Trophoblast cell (in vitro differentiated cells and primary cell): ENCODE data around the gene GLRX.

Experiments used
- DNase-seq, 2 donors: peaks; one replicate each; pipeline ENCODE4 v3.0.0-alpha.2; 2016
- H2AFZ ChIP-seq: 2 replicates; pipeline ENCODE4 v1.6.1; 2013; ENCODE audit warnings: low read length, moderate library complexity, mild to moderate bottlenecking; ENCODE audit not compliant: insufficient read depth, poor library complexity
- H2AK5ac ChIP-seq: 2 replicates; pipeline ENCODE4 v1.6.1; 2013; ENCODE audit warnings: mild to moderate bottlenecking, low read length
- H2BK120ac ChIP-seq: 2 replicates; pipeline ENCODE4 v1.6.1; 2013; ENCODE audit warnings: low read length, mild to moderate bottlenecking, moderate library complexity; ENCODE audit not compliant: insufficient read depth, poor library complexity
- H2BK12ac ChIP-seq: 2 replicates; pipeline ENCODE4 v1.6.1; 2013; ENCODE audit warnings: mild to moderate bottlenecking, low read length, moderate library complexity
- H2BK5ac ChIP-seq: 2 replicates; pipeline ENCODE4 v1.6.1; 2013; ENCODE audit warnings: low read length, low read depth, moderate library complexity, mild to moderate bottlenecking; ENCODE audit not compliant: poor library complexity
- H3K14ac ChIP-seq: 2 replicates; pipeline ENCODE4 v1.6.1; 2013; ENCODE audit warnings: mild to moderate bottlenecking, low read length
- H3K18ac ChIP-seq: 2 replicates; pipeline ENCODE4 v1.6.1; 2013; ENCODE audit warnings: mild to moderate bottlenecking, low read length
- H3K23ac ChIP-seq: 2 replicates; pipeline ENCODE4 v1.6.1; 2013; ENCODE audit warnings: low read length
- H3K27ac ChIP-seq: 2 replicates; pipeline ENCODE4 v1.5.1; 2013; ENCODE audit warnings: low read depth, mild to moderate bottlenecking, inconsistent platforms, low read length, moderate library complexity
- H3K27me3 ChIP-seq: 2 replicates; pipeline ENCODE4 v1.6.1; 2013; ENCODE audit warnings: inconsistent platforms, mild to moderate bottlenecking, low read length, moderate library complexity; ENCODE audit not compliant: insufficient read depth
- H3K36me3 ChIP-seq, 2 experiments: 1 replicate in 1 of 2; 2 replicates in 1 of 2; pipeline ENCODE4 v1.6.1; 2013; ENCODE audit warnings: low read length in 2 of 2, mild to moderate bottlenecking in 2 of 2, moderate library complexity in 1 of 2; ENCODE audit not compliant: insufficient read depth in 2 of 2, control insufficient read depth in 1 of 2
- H3K4ac ChIP-seq: 2 replicates; pipeline ENCODE4 v1.6.1; 2013; ENCODE audit warnings: low read depth, mild to moderate bottlenecking, low read length, moderate library complexity
- H3K4me1 ChIP-seq, 2 experiments: 1 replicate in 1 of 2; 2 replicates in 1 of 2; pipeline ENCODE4 v1.6.1; 2013; ENCODE audit warnings: low read length in 2 of 2, mild to moderate bottlenecking in 2 of 2, moderate library complexity in 1 of 2; ENCODE audit not compliant: insufficient read depth in 2 of 2, control insufficient read depth in 1 of 2
- H3K4me2 ChIP-seq: 2 replicates; pipeline ENCODE4 v1.6.1; 2013; ENCODE audit warnings: inconsistent platforms, mild to moderate bottlenecking, low read length, moderate library complexity
- H3K4me3 ChIP-seq: 2 replicates; pipeline ENCODE4 v1.5.1; 2013; ENCODE audit warnings: mild to moderate bottlenecking, low read depth, low read length, inconsistent platforms
- H3K79me1 ChIP-seq: one replicate; pipeline ENCODE4 v1.6.1; 2013; ENCODE audit warnings: low read length
- H3K79me2 ChIP-seq: 2 replicates; pipeline ENCODE4 v1.6.1; 2013; ENCODE audit warnings: low read length, mild to moderate bottlenecking; ENCODE audit not compliant: control insufficient read depth, insufficient read depth, poor library complexity
- H3K9ac ChIP-seq: 2 replicates; pipeline ENCODE4 v1.6.1; 2013; ENCODE audit warnings: mild to moderate bottlenecking, low read length
- H3K9me3 ChIP-seq: 2 replicates; pipeline ENCODE4 v1.6.1; 2013; ENCODE audit warnings: low read depth, mild to moderate bottlenecking, control low read depth, inconsistent platforms, low read length; ENCODE audit not compliant: insufficient read depth
- H4K12ac ChIP-seq: 2 replicates; pipeline ENCODE4 v1.6.1; 2013; ENCODE audit warnings: low read depth, mild to moderate bottlenecking, low read length, moderate library complexity
- H4K8ac ChIP-seq: 2 replicates; pipeline ENCODE4 v1.6.1; 2013; ENCODE audit warnings: low read depth, mild to moderate bottlenecking, low read length, moderate library complexity
- H4K91ac ChIP-seq: one replicate; pipeline ENCODE4 v1.6.1; 2013; ENCODE audit warnings: low read depth, mild to moderate bottlenecking, low read length, moderate library complexity
- WGBS: extraction: QIAGEN DNeasy Blood & Tissue Kit; methylation state at CpG from one replicate; pipeline ENCODE4 v1.1.7; 2013; ENCODE audit warnings: missing lambda C conversion rate; ENCODE audit not compliant: insufficient read length, insufficient coverage; ENCODE audit errors: extremely low coverage; 5-methylcytosine and 5-hydroxymethylcytosine counted together

GLRX gene

DNA sequence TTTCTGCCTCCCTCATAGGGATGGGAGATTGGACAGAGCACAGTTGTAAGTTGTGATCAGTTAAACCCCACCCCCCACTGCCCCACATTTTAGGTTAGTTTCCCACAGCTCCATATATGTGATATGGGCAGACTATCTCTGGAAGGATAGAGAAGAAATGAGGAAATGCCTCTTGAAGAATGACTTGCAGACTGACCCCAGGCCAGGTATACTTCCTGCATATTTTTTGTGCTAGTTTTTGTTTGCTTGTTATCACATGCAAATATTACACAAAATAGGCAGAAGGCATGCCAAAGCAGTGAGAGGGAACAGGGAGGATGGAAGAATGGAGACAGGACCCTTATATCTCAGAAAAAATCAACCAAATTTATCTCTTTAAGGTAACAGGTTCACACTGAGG, 10.1 kb upstream of the GLRX start:
- Histone ChIP-seq H3K4me1 (peaks cover 2% of the 10 kb centered on the region in 2 experiments), H2AK5ac (no peak overlapping the region), H3K27ac (no peak overlapping the region), H3K4me2 (no peak overlapping the region), H3K14ac (no peak overlapping the region), H4K91ac (no peak overlapping the region), H3K9me3 (peaks cover 2% of the 10 kb centered on the region), H4K8ac (no peak overlapping the region), H3K36me3 (no peaks in the 10 kb centered on the region), H3K79me2 (no peaks in the 10 kb centered on the region), H2BK12ac (no peak overlapping the region), H3K79me1 (peaks cover 3% of the 10 kb centered on the region), H3K4ac (no peak overlapping the region), H3K9ac (no peak overlapping the region), H3K27me3 (no peaks in the 10 kb centered on the region), H3K4me3 (no peak overlapping the region), H2AFZ (no peak overlapping the region), H3K23ac (no peak overlapping the region), H3K18ac (no peak overlapping the region), H2BK120ac (no peak overlapping the region), H4K12ac (no peak overlapping the region), H2BK5ac (no peak overlapping the region)
- peak; percentile 74 to 90 for DNase-seq

- H3K4me1 ChIP-seq, result no peaks in the 10 kb centered on the region
- H3K9ac ChIP-seq, result no peak overlapping the region
- no peaks in the 10 kb centered on the region for H3K79me2 ChIP-seq
- H3K36me3 ChIP-seq, result no peaks in the 10 kb centered on the region
- H2AK5ac ChIP-seq, result no peak overlapping the region
- H3K18ac ChIP-seq, result no peak overlapping the region
- H2BK12ac ChIP-seq, result no peak overlapping the region
- H2BK120ac ChIP-seq, result no peak overlapping the region
- no peaks in the 10 kb centered on the region for H3K27me3 ChIP-seq
- H4K8ac ChIP-seq, result no peak overlapping the region
- H2AFZ ChIP-seq, result no peak overlapping the region
- no peak overlapping the region for H3K4ac ChIP-seq
- no peak overlapping the region for H3K4me2 ChIP-seq
- no peak overlapping the region for H3K4me3 ChIP-seq
- H3K23ac ChIP-seq, result no peak overlapping the region
- H3K79me1 ChIP-seq, result peaks cover 3% of the 10 kb centered on the region
- no peak overlapping the region for H2BK5ac ChIP-seq
- H4K12ac ChIP-seq, result no peak overlapping the region
- no CpG with 5 or more reads among the region's 2 CpGs for WGBS
- H3K9me3 ChIP-seq, result no peaks in the 10 kb centered on the region
- no peak overlapping the region for H3K27ac ChIP-seq
- no peak overlapping the region for H4K91ac ChIP-seq
- H3K14ac ChIP-seq, result no peak overlapping the region
- no peak for DNase-seq
Observed at GRCh38 chr5:95830226-95830625, 7.7 kb upstream of the GLRX start.

- Histone ChIP-seq H3K79me2 (no peaks in the 10 kb centered on the region), H3K4me2 (no peak overlapping the region), H3K79me1 (peaks cover 2% of the 10 kb centered on the region), H4K12ac (no peak overlapping the region), H2BK120ac (no peak overlapping the region), H3K4me3 (no peak overlapping the region), H2AK5ac (no peak overlapping the region), H3K4ac (no peak overlapping the region), H3K18ac (no peak overlapping the region), H2BK5ac (no peak overlapping the region), H2BK12ac (no peak overlapping the region), H3K36me3 (no peaks in the 10 kb centered on the region), H3K9me3 (no peaks in the 10 kb centered on the region), H2AFZ (no peak overlapping the region), H3K9ac (no peak overlapping the region), H4K8ac (no peak overlapping the region), H3K27ac (no peak overlapping the region), H3K23ac (no peak overlapping the region), H3K14ac (no peak overlapping the region), H3K27me3 (no peaks in the 10 kb centered on the region), H3K4me1 (peaks cover 7 to 11% of the 10 kb centered on the region in 2 experiments), H4K91ac (no peak overlapping the region)
- DNase-seq, result no peak
- no CpG with 5 or more reads among the region's 3 CpGs for WGBS
Observed at GRCh38 chr5:95827892-95828246, 5.3 kb upstream of the GLRX start.

DNA sequence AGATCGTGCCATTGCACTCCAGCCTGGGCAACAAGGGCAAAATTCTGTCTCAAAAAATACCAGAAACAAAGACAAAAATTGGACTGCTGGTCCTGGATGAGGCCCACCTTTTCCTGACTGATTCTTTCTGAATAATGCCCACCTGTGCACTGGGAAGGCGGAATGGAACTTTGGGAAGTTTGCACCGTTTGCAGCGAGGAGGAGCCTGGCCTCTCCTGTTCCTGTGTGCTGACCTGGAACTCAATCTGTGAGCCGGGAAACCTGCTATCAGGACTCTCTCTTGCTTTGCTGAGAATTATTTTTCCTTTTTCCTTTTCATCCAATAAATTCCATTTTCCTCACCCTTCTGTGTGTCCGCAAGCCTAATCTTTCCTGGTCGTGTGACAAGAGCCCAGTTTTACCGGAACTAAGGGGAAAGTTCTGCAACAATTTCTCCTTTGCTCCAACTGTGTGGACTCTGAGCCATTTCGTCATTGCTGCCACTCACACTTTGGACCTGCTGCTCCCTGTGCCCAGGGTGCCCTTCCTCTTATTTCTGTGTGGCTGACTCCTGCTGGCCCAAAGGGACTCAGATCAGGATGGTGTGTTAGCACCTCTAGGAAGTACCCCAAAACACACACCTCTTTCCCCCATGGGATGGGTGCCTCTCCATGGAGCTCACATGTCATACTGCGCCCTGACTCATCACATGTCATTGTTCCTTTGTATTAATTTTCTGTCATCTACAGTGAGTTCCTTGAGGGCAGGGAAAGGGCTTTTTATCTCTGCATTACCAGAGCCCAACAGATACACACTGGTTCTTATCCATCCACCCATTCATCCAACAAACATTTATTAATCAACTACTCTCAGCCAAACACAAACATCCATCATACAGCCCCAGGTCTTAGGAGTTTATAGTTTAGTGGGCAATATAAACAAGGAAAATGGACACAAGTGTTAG, 4.7 kb upstream of the GLRX start:
- Histone ChIP-seq H2BK120ac (no peak overlapping the region), H3K23ac (no peak overlapping the region), H3K4me1 (peaks cover 7 to 11% of the 10 kb centered on the region in 2 experiments), H3K9me3 (no peaks in the 10 kb centered on the region), H4K8ac (no peak overlapping the region), H3K4ac (no peak overlapping the region), H2BK5ac (no peak overlapping the region), H4K12ac (no peak overlapping the region), H3K14ac (no peak overlapping the region), H3K79me2 (no peaks in the 10 kb centered on the region), H3K4me2 (no peak overlapping the region), H3K18ac (no peak overlapping the region), H2AFZ (no peak overlapping the region), H2BK12ac (no peak overlapping the region), H3K9ac (no peak overlapping the region), H4K91ac (no peak overlapping the region), H3K4me3 (no peak overlapping the region), H3K27me3 (no peaks in the 10 kb centered on the region), H3K27ac (no peak overlapping the region), H2AK5ac (no peak overlapping the region), H3K79me1 (peaks cover 2% of the 10 kb centered on the region), H3K36me3 (no peaks in the 10 kb centered on the region)
- DNase-seq, result no peak
- no CpG with 5 or more reads among the region's 10 CpGs for WGBS
